D721Med (cell line): ENCODE results near the gene WASHC4.

Experiments
- DNase-seq: peaks from one replicate; pipeline ENCODE4 v3.0.0; 2011; ENCODE audit warnings: low spot score; ENCODE audit not compliant: insufficient read length
- FAIRE-seq: peaks from 2 replicates; lab custom pipeline; 2011; peaks lifted over from hg19 to GRCh38; lab: Jason Lieb, UNC
- CTCF ChIP-seq: IDR thresholded peaks from 2 replicates; pipeline ENCODE4 v1.5.1; 2012; ENCODE audit warnings: mild to moderate bottlenecking, control low read depth; ENCODE audit not compliant: insufficient read depth; ENCODE audit errors: missing control alignments

WASHC4 gene

GRCh38 chr12:105206686-105207374, 99.3 kb downstream of the WASHC4 start:
- FAIRE-seq (no peak), DNase-seq (no peak)
- no peak for TF ChIP-seq CTCF

DNA sequence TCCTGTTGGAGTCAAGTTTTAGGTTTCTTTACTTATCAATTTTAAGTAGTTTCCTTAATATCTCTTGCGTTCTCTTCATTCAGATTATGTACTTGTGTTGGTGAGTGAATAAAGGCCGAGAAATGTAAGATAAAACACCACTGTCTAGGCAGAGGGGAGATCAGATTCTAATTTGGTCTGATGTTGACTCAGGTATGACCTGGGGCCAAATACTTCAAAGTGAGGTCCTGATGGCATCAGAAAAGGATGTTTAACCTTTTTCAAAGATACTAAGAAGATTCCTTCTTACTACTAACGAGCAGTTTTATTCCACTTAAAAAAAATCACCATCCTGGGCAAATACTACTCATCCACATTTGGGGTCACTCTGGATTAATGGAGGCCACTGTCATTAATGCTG, 101.6 kb downstream of the WASHC4 start:
- no peak for TF ChIP-seq CTCF
- no peak for DNase-seq
- FAIRE-seq: no peak

DNA sequence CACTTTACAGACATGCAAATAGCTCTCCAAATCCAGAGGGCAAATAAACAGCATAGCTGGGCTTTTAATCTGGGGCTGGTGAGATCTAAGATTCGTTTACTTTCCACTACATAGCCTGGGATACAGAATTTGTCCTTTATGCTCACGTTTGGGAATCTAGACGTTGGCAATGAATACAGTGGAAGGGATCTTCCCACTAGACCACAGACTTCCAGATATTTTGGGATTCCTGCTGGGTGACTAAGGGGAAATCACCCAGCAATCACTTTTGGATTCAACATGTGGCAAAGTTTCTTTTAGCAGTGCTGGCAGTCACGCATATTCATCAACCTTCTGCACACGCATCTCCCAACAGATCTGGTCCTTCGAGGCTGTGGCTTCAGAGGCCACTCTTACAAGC, 104.9 kb downstream of the WASHC4 start:
- FAIRE-seq: no peak
- TF ChIP-seq CTCF: no peak

DNA sequence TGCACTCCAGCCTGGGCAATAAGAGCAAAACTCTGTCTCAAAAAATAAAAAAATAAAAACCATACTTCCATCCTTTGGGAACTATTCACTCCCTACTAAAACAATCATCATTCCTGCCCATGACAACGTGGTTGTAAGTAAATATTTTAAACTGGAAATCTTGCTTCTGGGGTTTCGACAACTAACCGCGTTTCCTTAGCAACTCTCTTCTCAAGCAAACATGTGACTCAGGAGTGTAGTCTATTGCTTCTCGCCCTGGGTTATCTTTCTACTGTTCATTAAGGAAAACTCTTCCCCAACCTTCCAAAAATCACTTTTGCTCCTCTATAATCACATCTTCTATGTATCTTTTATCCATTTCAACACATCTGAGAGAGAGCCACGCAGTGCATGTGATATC, 106.6 kb downstream of the WASHC4 start:
- no peak for FAIRE-seq
- DNase-seq: no peak
- TF ChIP-seq CTCF: no peak

More for the DNA sequence above, 104.9 kb downstream of the WASHC4 start:
- no peak for DNase-seq

- FAIRE-seq (no peak), DNase-seq (no peak)
- TF ChIP-seq CTCF: no peak
Observed at GRCh38 chr12:105214670-105215375, 107.3 kb downstream of the WASHC4 start.

DNA sequence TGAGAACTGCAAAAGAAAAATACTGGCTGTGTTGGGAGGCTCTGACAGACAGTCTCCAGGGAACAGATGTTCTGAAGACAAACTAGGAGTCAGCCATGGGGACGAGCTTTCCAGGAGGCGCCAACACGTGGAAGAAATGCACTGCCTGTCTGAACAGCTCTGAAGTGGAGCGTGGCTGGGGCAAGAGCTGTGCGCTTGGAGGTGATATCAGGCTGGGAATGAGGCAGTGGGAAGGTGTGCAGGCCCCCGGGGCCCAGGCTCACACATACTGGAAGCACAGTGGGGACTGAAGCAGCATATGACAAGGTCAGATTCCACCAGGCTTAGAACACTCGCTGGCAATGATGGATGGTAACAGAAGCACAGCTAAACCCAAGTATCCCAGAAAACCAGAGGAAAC, 110.9 kb downstream of the WASHC4 start:
- no peak for FAIRE-seq
- DNase-seq: no peak

More for the DNA sequence above, 110.9 kb downstream of the WASHC4 start:
- no peak for TF ChIP-seq CTCF
